Neutrophil (primary cell): ENCODE data around the gene OOSP3.
A peak's percentile ranks its signal among the peaks of the same experiment; 100 is the strongest.

Source experiments
- H3K27ac ChIP-seq: fragments of 200-600 bp; sonication (generic); 2 replicates; pipeline ENCODE4 v1.5.1; 2016; ENCODE audit warnings: mild to moderate bottlenecking, moderate library complexity
- H3K27me3 ChIP-seq: fragments of 200-600 bp; sonication (generic); 2 replicates; pipeline ENCODE4 v1.6.0; 2016; ENCODE audit warnings: mild to moderate bottlenecking
- H3K36me3 ChIP-seq: fragments of 200-600 bp; sonication (generic); 2 replicates; pipeline ENCODE4 v1.5.1; 2017
- H3K4me1 ChIP-seq, 2 experiments: fragments of 200-600 bp in 1 of 2; sonication (generic) in 1 of 2; 1 replicate in 1 of 2; 2 replicates in 1 of 2; pipeline versions ENCODE4 v1.5.1 to v1.6.1; 2013 to 2016; ENCODE audit warnings: low read depth in 1 of 2, low read length in 1 of 2, mild to moderate bottlenecking in 1 of 2, moderate library complexity in 1 of 2; ENCODE audit not compliant: control insufficient read depth in 1 of 2, insufficient read depth in 1 of 2
- H3K4me3 ChIP-seq, 2 experiments: fragments of 200-600 bp in 1 of 2; sonication (generic) in 1 of 2; 1 replicate in 1 of 2; 2 replicates in 1 of 2; pipeline ENCODE4 v1.5.1; 2013 to 2016; ENCODE audit warnings: low read depth in 1 of 2, low read length in 1 of 2, mild to moderate bottlenecking in 1 of 2, moderate library complexity in 1 of 2
- H3K9me3 ChIP-seq: fragments of 200-600 bp; sonication (generic); 2 replicates; pipeline ENCODE4 v1.5.1; 2016
- CTCF ChIP-seq: fragments of 200-600 bp; sonication (generic); IDR thresholded peaks from 2 replicates; pipeline ENCODE4 v1.5.1; 2016; ENCODE audit warnings: antibody characterized with exemption

The OOSP3 gene

GRCh38 chr11:59866397-59866796 is 12.2 kb upstream of the OOSP3 start, which contains the start of gene TCN1:
Gene TCN1, minus strand, starts transcription at chr11:59866487. Its CDS starts 17 bp downstream, at chr11:59866470.
- H3K4me3 ChIP-seq: peak within 1 kb of the TSS; percentile 35 to 50
- no peaks in the 10 kb centered on the region for H3K9me3 ChIP-seq
- no peaks in the 10 kb centered on the region for H3K27me3 ChIP-seq
- peak; percentile 55 for TF ChIP-seq CTCF
- H3K27ac ChIP-seq: peak within 1 kb of the TSS; percentile 85
- H3K36me3 ChIP-seq: no peaks in the 10 kb centered on the region
- H3K4me1 ChIP-seq: peaks cover 55 to 58% of the 10 kb centered on the region in 2 experiments

GRCh38 chr11:59866836-59867235 is 11.7 kb upstream of the OOSP3 start:
- TF ChIP-seq CTCF: no peak
- H3K27ac ChIP-seq: peak overlapping the region; percentile 85
- no peaks in the 10 kb centered on the region for H3K27me3 ChIP-seq
- no peaks in the 10 kb centered on the region for H3K9me3 ChIP-seq
- peak overlapping the region; percentile 35 to 50 for H3K4me3 ChIP-seq
- H3K36me3 ChIP-seq: no peaks in the 10 kb centered on the region
- peaks cover 55 to 58% of the 10 kb centered on the region in 2 experiments for H3K4me1 ChIP-seq

GRCh38 chr11:59867946-59868345 is 10.6 kb upstream of the OOSP3 start:
- Histone ChIP-seq H3K9me3 (no peaks in the 10 kb centered on the region), H3K36me3 (no peaks in the 10 kb centered on the region), H3K27me3 (no peaks in the 10 kb centered on the region)

GRCh38 chr11:59872076-59872475 is 6.5 kb upstream of the OOSP3 start:
- Histone ChIP-seq H3K27me3 (no peaks in the 10 kb centered on the region), H3K27ac (no peak overlapping the region), H3K36me3 (no peaks in the 10 kb centered on the region), H3K4me3 (no peak overlapping the region), H3K4me1 (peaks cover 7% of the 10 kb centered on the region in 2 experiments), H3K9me3 (no peaks in the 10 kb centered on the region)
- TF ChIP-seq CTCF: no peak

More at GRCh38 chr11:59867946-59868345, 10.6 kb upstream of the OOSP3 start:
- no peak overlapping the region for H3K27ac ChIP-seq
- no peak for TF ChIP-seq CTCF
- no peak overlapping the region for H3K4me3 ChIP-seq
- peaks cover 44 to 48% of the 10 kb centered on the region in 2 experiments for H3K4me1 ChIP-seq

- TF ChIP-seq CTCF: no peak
- Histone ChIP-seq H3K9me3 (no peaks in the 10 kb centered on the region), H3K4me1 (no peaks in the 10 kb centered on the region), H3K27me3 (no peaks in the 10 kb centered on the region), H3K27ac (no peak overlapping the region), H3K4me3 (no peak overlapping the region), H3K36me3 (no peaks in the 10 kb centered on the region)
Measured at GRCh38 chr11:59875856-59876519, 2.6 kb upstream of the OOSP3 start.
